ENCODE results near the gene SPRED2. TPM values are rescaled to one million over a fixed set of nuclear protein-coding genes. Genes with fewer than 3 reads are reported as not detected.

SPRED2 gene, protein sequence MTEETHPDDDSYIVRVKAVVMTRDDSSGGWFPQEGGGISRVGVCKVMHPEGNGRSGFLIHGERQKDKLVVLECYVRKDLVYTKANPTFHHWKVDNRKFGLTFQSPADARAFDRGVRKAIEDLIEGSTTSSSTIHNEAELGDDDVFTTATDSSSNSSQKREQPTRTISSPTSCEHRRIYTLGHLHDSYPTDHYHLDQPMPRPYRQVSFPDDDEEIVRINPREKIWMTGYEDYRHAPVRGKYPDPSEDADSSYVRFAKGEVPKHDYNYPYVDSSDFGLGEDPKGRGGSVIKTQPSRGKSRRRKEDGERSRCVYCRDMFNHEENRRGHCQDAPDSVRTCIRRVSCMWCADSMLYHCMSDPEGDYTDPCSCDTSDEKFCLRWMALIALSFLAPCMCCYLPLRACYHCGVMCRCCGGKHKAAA
- 10 to 100 TPM; 13.5 to 20.7 (median 17.2) TPM for total RNA-seq
- 10 to 100 TPM; 10.2 to 10.4 TPM for polyA plus RNA-seq
- long read RNA-seq, donor 1, partial matches to known transcripts, result 1 of 5 reads
- long read RNA-seq, donor 1, other reads (novel, unspliced or antisense), result 4 of 5 reads
- long read RNA-seq, donor 2, partial matches to known transcripts, result 2 of 9 reads
- long read RNA-seq, donor 2, other reads (novel, unspliced or antisense), result 6 of 9 reads
- long read RNA-seq, donor 3, partial matches to known transcripts, result 3 of 28 reads
- long read RNA-seq, donor 3, other reads (novel, unspliced or antisense), result 25 of 28 reads

DNA sequence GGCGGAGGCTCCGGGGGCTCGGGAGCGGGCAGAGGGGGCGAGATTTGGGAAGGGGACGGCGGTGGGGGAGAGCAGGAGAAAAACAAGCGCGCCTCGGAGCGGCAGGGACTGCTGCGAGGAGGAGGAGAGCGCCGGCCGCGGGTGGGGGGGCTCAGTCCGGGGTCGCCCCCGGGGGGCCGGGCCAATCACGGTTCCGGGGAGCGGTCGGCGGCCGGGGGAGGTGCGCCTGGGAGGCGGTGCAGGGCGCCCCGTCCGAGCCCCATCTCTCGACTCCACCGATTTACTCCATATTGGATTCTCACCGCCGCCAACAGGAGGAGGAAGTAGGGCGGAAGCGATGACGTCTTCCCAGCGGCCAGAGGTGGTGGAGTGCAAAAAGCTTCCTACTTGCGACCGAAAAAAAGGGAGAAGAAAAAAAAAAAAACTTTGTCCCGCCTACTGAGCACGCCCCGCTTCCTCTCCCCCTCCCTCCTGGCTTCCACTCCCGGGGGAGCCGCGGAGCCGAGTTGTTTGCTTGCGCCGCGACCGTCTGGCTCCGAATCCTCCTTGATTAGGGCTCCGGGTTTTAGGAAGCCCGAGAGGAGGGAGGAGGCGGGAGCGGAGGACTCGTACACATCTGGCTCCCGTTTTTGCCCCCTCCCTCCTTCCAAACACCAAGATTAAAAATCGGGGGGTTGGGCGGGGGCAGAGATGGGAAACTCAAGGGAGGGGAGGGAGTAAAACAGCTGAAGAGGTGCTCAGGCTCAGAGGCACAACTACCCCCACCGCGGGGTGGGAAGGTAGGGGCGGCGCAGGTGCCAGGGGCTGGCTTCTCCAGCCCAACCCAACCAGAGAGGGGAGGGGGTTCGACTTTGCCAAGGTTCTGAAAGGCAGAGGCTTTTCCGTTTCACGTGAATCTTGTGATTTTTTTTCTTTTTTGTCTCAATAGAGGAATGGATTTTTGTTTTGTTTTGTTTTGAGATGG is at the start of gene SPRED2:
Gene SPRED2, minus strand, starts transcription at position 373 of the 964 bp plus-strand sequence. CDS start 612 bp downstream, outside the sequence.
- Histone ChIP-seq H3K27me3 (no peaks in the 10 kb centered on the region), H3K9me3 (no peaks in the 10 kb centered on the region), H3K4me1 (peaks cover 0 to 58% (median 37%) of the 10 kb centered on the region in 9 donors), H3K36me3 (no peaks in the 10 kb centered on the region), H3K27ac (peak within 1 kb of the TSS; percentile 82 to 98 (median 92)), H3K4me3 (peak within 1 kb of the TSS; percentile 85 to 98 (median 95))
- WGBS, 2 donors, result 0 to 1% methylated on average over 65 to 68 of the region's 68 CpGs
- DNase-seq, result peak; percentile 94 to 97
- TF ChIP-seq CTCF (IDR thresholded peaks at IDR 0.05), result peak in 3 of 9 donors; percentile 13 to 32 (median 18)
- peak; percentile 53 to 82 (median 74) for ATAC-seq
- intact Hi-C loops (cut with DNase I), result loop anchor here in 9 of 10 donors (2.0 to 10.0 kb wide), 12 partner anchors 50 to 168 kb away; no protein-coding TSS in a partner anchor

DNA sequence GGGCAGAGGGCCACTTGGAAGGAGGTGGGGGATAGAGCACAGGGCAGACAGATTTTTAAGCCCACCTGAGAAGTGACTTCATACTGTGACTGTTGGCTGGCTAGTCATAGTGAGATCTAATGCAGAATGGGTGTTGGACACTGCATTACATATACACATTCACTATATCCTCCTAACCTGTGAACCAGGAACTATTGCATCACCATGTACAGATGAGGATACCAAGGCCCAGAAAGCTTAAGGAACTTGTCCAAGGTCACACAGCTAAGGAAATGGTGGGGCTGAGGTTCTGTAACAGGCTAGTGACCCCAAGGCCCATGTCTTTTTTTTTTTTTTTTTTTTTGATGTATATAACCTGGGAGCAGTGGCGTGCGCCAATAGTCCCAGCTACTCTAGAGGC is 49.6 kb upstream of the SPRED2 start:
- Histone ChIP-seq H3K4me3 (no peak overlapping the region), H3K4me1 (peaks cover 0 to 30% (median 7%) of the 10 kb centered on the region in 9 donors), H3K9me3 (no peaks in the 10 kb centered on the region), H3K27me3 (no peaks in the 10 kb centered on the region), H3K27ac (no peak overlapping the region), H3K36me3 (no peaks in the 10 kb centered on the region)
- ATAC-seq (no peak), DNase-seq (no peak)
- no peak for TF ChIP-seq CTCF (IDR thresholded peaks at IDR 0.05)
- intact Hi-C loops (cut with DNase I), result no loop called here
- 100% methylated on average over 2 of the region's 2 CpGs for WGBS, 2 donors

- ATAC-seq (peak; percentile 64 to 87 (median 82)), DNase-seq (peak; percentile 48 to 57)
- Histone ChIP-seq H3K4me1 (peaks cover 0 to 30% (median 7%) of the 10 kb centered on the region in 9 donors), H3K9me3 (peaks cover 0 to 19% (median 0%) of the 10 kb centered on the region in 11 donors), H3K27me3 (no peaks in the 10 kb centered on the region), H3K4me3 (no peak overlapping the region), H3K27ac (peak overlapping the region in 4 of 10 donors; percentile 2 to 70 (median 50)), H3K36me3 (no peaks in the 10 kb centered on the region)
- 35 to 38% methylated on average over 12 of the region's 12 CpGs for WGBS, 2 donors
- TF ChIP-seq CTCF (IDR thresholded peaks at IDR 0.05), result no peak
- intact Hi-C loops (cut with DNase I), result loop anchor here in 1 of 10 donors (5.0 kb wide), 1 partner anchor 42 kb away; no protein-coding TSS in a partner anchor
These were observed 47.1 kb upstream of the SPRED2 start for GRCh38 chr2:65479524-65479923.
